ENCODE results near the gene LIN7A.

GRCh38 chr12:80986224-80986623 is 48.5 kb upstream of the LIN7A start:
- TF ChIP-seq, protein P1, sequence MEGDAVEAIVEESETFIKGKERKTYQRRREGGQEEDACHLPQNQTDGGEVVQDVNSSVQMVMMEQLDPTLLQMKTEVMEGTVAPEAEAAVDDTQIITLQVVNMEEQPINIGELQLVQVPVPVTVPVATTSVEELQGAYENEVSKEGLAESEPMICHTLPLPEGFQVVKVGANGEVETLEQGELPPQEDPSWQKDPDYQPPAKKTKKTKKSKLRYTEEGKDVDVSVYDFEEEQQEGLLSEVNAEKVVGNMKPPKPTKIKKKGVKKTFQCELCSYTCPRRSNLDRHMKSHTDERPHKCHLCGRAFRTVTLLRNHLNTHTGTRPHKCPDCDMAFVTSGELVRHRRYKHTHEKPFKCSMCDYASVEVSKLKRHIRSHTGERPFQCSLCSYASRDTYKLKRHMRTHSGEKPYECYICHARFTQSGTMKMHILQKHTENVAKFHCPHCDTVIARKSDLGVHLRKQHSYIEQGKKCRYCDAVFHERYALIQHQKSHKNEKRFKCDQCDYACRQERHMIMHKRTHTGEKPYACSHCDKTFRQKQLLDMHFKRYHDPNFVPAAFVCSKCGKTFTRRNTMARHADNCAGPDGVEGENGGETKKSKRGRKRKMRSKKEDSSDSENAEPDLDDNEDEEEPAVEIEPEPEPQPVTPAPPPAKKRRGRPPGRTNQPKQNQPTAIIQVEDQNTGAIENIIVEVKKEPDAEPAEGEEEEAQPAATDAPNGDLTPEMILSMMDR (IDR thresholded peaks at IDR 0.05) = no peak
- TF ChIP-seq EZH2 (IDR thresholded peaks at IDR 0.05) = no peak
